Hematopoietic multipotent progenitor cell treated with erythropoietin and hydrocortisone succinate and interleukin-3 and kit ligand, for 17 days (in vitro differentiated cells): ENCODE measurements around the gene ADCY9.
"Not testable (repeated sequence)": the region's sequence is repeated elsewhere in the genome, so short reads cannot be mapped to it uniquely, and the experiment has no call there.

Source experiments
- DNase-seq: peaks from one replicate; pipeline ENCODE4 v3.0.0-alpha.2; 2015; ENCODE audit warnings: low spot score

ADCY9 gene

DNA sequence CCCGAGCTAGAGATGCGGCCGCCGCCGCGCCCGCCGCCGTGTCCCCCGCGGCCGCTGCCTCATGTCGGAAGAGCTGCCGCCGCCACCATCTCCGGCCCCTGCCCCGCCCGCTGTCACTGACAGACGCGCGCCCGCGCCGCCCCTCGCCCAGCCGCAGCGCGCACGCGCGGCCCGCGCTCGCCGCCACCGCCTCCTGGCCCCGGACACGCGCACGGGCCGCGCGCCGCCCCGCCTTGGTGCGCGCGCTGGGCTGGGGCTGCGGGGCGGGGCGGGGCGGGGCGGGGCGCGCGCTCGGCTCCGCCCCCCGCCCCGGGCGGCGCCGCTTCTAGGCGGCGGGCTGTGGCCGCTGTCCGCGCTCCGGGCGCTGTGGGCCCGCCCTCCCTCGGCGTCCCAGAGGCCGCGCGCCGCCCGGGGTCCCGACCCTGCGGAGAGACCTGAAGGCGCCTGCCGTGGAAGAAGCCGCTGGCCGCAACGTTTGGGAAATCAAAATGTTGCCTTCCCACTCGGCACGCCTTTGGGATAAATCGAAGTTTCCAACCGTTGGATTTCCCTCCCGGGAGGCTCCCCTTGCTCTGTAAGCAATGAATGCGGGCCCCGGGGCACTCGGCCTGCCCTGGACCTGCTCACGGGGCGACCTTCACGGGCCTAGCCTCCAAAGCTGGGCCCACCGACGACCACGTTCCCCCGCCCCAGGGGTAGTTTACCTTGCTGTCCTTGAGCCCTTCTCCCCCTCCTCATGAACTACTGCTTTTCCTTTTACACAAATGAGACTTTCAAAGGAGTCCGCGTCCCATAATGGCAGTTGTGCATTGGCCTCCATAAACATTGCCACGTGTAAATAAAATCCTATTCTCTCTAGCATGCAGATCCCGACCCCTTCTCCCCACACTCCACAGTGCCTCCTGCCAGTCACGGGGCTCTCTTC, at the start of gene ADCY9:
Gene ADCY9 (minus strand): TSS at position 118 of the 925 bp plus-strand sequence. CDS start 1,000 bp downstream, outside the sequence.
- DNase-seq = peak; percentile 48

DNA sequence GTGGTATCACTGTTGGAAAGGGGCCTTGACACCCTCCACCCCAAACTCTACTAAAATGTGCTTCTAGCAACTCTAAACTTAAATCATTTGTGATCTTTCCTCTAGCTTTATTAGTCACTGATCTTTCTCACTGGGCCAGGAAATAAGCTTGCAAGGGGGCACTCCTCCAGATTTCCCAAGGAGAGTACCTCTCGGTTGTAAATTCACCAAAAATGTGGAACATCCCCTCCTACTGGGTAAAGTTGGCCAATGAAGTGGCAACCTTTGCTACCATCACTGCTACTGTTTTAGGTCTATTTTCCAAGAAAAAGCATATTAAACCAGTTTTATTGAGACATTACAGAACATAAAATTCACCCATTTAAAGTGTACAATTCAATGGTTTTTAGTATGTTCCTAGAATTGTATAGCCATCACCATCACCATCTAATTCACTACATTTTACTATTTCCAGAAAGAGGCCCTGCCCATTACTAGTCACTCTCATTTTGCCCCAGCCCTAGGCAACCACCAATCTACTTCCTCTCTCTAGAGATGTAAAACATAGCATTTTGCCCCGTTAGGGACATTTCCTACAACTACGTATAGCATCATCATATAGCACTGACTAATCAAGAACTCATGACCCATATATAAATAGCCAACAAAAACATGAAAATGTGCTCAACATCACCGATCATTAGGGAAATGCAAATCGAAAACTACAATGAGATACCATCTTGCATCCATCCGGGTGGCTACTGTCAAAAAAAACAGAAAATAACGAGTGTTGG, 44.6 kb upstream of the ADCY9 start:
- DNase-seq = no peak

- no peak for DNase-seq
Measured at GRCh38 chr16:4159726-4160125, 43.5 kb upstream of the ADCY9 start.

DNA sequence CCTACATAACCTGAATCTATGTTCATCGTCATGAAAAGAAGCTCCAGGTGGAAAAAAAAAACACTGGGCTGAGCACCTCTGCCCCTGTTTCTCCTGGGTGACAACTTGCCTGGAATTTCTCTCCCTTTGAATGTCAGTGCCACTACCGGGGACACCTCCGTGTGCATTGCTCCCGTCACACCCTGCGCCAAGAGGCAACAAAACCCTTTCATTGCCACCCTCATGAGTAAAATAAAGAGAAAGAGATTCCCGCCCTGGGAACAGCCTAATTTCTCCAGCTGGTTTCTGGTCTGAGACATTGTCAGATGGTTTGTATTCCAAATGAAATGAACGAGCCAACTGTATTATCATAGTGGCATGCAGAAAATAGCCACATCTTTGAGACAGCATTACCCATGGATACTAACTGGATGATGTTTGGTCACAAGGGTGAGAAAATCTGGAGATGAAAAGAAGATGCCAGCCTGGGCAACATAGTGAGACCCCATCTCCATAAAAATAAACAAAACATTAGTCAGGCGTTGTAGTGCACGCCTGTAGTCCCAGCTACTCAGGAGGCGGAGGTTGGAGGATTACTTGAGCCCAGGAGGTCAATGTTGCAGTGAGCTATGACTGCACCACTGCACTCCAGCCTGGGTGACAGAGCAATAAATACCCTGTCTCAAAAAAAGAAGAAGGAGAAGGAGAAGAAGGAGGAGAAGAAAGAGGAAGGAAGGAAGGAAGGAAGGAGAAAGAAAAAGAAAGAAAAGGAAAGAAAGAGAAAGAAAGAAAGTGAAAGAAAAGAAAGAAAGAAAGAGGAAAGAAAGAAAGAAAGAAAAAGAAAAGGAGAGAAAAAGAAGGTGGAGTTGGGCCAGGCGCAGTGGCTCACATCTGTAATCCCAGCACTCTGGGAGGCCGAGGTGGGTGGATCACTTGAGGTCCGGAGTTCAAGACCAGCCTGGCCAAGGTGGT, 42.2 kb upstream of the ADCY9 start:
- DNase-seq = no peak

GRCh38 chr16:4157376-4157825, 41.2 kb upstream of the ADCY9 start:
- DNase-seq = no peak

GRCh38 chr16:4156503-4156902, 40.3 kb upstream of the ADCY9 start:
- DNase-seq = not testable (repeated sequence)

DNA sequence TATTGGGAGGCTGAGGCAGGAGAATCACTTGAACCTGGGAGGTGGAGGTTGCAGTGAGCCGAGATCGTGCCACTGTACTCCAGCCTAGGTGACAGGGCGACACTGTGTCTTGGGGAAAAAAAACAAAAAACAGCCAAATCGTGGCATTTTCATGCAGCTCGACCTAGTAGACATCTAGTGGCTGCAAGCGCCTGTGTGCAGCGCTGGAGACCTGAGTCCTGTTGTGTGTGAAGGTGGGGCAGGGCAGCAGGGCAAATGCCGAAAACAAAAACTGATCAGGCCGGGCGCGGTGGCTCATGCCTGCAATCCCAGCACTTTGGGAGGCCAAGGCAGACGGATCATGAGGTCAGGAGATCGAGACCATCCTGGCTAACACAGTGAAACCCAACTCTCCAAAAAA, 37.1 kb upstream of the ADCY9 start:
- DNase-seq = not testable (repeated sequence)

- DNase-seq = no peak
Measured at GRCh38 chr16:4152267-4152666, 36.0 kb upstream of the ADCY9 start.

- DNase-seq = no peak
Measured at GRCh38 chr16:4147236-4147635, 31.0 kb upstream of the ADCY9 start.

GRCh38 chr16:4142268-4142667, 26.0 kb upstream of the ADCY9 start:
- DNase-seq = no peak

- no peak for DNase-seq
Measured at GRCh38 chr16:4141604-4142003, 25.4 kb upstream of the ADCY9 start.

GRCh38 chr16:4140652-4141051, 24.4 kb upstream of the ADCY9 start:
- DNase-seq = no peak

DNA sequence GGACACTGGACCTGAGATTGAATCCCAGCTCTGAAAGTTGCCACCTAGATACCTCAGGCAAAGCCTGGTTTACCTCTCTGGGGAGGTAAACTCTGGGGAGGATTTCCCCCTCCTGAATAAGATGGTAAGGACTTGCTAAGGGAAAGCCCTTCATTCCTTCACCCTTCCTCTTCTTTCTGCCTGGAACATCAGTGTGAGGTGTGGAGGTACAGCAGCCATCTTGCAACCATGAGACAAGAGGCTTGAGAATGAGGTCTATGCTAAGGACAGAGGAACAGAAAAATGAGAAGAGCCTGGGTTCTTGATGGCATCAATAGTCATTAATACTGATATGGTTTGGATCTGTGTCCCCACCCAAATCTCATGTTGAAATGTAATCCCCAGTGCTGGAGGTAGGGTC, 23.7 kb upstream of the ADCY9 start:
- no peak for DNase-seq

- DNase-seq = no peak
Measured at GRCh38 chr16:4138713-4139112, 22.5 kb upstream of the ADCY9 start.

DNA sequence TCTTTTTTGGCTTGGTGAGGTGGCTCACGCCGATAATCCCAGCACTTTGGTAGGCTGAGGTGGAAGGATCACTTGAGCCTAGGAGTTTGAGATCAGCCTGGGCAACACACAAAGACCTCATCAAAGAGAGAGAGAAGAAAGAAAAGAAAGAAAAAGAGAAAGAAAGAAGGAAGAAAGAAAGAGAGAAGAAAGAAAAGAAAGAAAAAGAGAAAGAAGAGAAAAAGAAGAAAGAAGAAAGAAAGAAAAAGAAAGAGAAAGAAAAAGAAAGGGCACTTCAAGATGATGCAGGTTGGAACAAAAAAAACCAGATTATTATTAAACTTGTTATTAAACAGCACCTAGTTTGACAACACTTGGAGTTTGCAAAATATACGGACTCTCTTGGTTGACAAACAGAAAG, 21.2 kb upstream of the ADCY9 start:
- no peak for DNase-seq

- no peak for DNase-seq
Measured at GRCh38 chr16:4136229-4136813, 20.1 kb upstream of the ADCY9 start.

DNA sequence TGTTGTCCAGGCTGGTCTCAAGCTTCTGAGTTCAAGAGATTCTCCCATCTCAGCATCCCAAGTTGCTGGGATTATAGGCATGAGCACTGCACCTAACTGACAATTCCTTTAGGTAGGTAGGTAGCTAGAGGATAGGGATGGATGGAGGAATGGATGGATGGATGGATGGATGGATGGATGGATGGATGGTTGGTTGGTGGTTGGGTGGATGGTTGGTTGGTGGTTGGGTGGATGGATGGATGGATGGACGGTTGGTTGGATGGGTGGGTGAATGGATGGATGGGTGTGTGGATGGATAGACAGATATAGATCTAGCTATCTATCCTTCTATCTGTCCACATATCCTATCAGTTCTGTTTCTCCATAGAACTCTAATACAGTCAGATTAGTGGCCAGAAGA, 19.3 kb upstream of the ADCY9 start:
- no peak for DNase-seq

DNA sequence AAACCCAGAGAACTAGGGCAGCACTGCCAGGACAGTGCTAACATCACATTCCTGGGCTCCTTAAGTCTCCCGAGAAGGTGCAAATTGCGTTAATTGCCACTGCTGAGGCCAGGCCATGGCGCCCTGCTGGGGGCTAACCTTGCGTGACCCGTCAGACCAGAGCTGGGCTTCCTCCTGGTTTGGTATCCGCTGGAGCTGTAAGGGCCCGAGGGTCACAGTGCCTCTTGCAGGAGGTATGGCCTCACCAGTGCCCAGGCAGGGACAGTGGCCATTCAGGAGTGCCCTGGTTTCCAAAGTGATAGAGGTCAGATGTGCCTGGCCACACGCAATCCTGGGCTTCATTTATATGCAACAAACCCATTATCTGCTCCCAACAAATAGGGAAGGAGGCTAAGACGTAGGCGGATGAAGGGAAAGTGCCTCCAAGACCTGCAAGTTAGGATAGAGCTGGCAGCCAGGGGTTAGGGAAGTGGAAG, 17.7 kb upstream of the ADCY9 start:
- no peak for DNase-seq

- no peak for DNase-seq
Measured at GRCh38 chr16:4131621-4132020, 15.4 kb upstream of the ADCY9 start.

DNA sequence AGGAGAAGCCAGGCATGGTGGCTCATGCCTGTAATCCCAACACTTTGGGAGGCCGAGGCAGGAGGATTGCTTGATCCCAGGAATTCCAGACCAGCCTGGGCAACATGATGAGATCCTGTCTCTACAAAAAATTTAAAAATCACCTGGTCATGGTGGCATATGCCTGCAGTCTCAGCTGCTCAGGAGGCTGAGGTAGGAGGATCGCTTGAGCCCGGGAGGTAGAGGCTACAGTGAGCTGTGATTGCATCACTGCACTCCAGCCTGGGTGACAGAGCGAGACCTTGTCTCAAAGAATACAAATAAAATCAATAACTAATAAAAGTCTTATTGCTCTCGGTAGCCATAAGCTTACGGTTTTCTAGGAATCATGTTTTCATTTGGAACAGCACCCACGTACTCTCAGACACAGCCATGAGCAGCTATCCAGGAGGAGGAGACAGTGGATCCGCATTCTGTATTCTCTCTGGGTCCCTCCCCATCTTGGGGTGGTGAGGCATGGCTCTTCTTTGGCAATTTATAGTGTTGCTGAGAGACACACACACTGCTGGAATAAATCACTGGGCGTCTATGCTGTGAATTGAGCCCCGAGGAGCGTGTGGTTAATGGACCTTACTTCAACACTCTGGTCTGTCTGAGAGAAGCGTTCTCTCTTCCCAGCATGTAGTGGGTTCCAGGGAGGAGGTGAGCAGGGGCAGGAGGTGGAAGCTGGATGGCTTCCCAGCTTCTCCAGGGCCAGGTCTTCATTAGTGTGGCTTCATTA, 8.5 kb upstream of the ADCY9 start:
- no peak for DNase-seq
